HG03521 (cell line): Measurements from ENCODE around the gene MEF2D.

Experiments used
- ATAC-seq: cut with Tn5 transposase; IDR thresholded peaks from one replicate; pipeline ENCODE4 v1.9.1; 2021; ENCODE audit warnings: mild to moderate bottlenecking, moderate library complexity; ENCODE audit not compliant: unreplicated experiment

MEF2D gene

GRCh38 chr1:156500543-156500792 is at the start of gene MEF2D:
TSS of gene MEF2D (minus strand) at chr1:156500775. CDS start at chr1:156483292, 17,483 bp downstream.
- ATAC-seq, result no peak

GRCh38 chr1:156550346-156550745 is 49.8 kb upstream of the MEF2D start:
- ATAC-seq, result no peak

- no peak for ATAC-seq
Observed at GRCh38 chr1:156549831-156550230, 49.3 kb upstream of the MEF2D start.

- ATAC-seq, result no peak
Observed at GRCh38 chr1:156549390-156549789, 48.8 kb upstream of the MEF2D start.

GRCh38 chr1:156547982-156548381 is 47.4 kb upstream of the MEF2D start:
- no peak for ATAC-seq

GRCh38 chr1:156547434-156547833 is 46.9 kb upstream of the MEF2D start:
- ATAC-seq, result no peak

- no peak for ATAC-seq
Observed at GRCh38 chr1:156546267-156546666, 45.7 kb upstream of the MEF2D start.

GRCh38 chr1:156544592-156545102 is 44.1 kb upstream of the MEF2D start:
- ATAC-seq, result no peak

- ATAC-seq, result no peak
Observed at GRCh38 chr1:156543066-156543465, 42.5 kb upstream of the MEF2D start.

GRCh38 chr1:156540955-156541354 is 40.4 kb upstream of the MEF2D start:
- ATAC-seq, result no peak

GRCh38 chr1:156539818-156540355 is 39.3 kb upstream of the MEF2D start:
- no peak for ATAC-seq

- no peak for ATAC-seq
Observed at GRCh38 chr1:156538711-156539440, 38.3 kb upstream of the MEF2D start.

GRCh38 chr1:156537027-156537426 is 36.5 kb upstream of the MEF2D start:
- no peak for ATAC-seq

- ATAC-seq, result no peak
Observed at GRCh38 chr1:156534424-156535060, 34.0 kb upstream of the MEF2D start.

GRCh38 chr1:156533568-156534220 is 33.1 kb upstream of the MEF2D start:
- ATAC-seq, result no peak

GRCh38 chr1:156532374-156532773 is 31.8 kb upstream of the MEF2D start:
- ATAC-seq, result no peak

- ATAC-seq, result no peak
Observed at GRCh38 chr1:156530006-156530405, 29.4 kb upstream of the MEF2D start.

- no peak for ATAC-seq
Observed at GRCh38 chr1:156528875-156529425, 28.4 kb upstream of the MEF2D start.

GRCh38 chr1:156528231-156528630 is 27.7 kb upstream of the MEF2D start:
- ATAC-seq, result no peak

GRCh38 chr1:156527584-156527983 is 27.0 kb upstream of the MEF2D start:
- ATAC-seq, result no peak

GRCh38 chr1:156525856-156526489 is 25.4 kb upstream of the MEF2D start:
- ATAC-seq, result no peak
